HG03342 (cell line): ENCODE measurements around the gene CHCHD6.

Source experiments
- ATAC-seq: cut with Tn5 transposase; IDR thresholded peaks from one replicate; pipeline ENCODE4 v1.9.1; 2021; ENCODE audit warnings: mild to moderate bottlenecking, moderate library complexity; ENCODE audit not compliant: unreplicated experiment

Gene CHCHD6

GRCh38 chr3:126889276-126890201 is 185.5 kb downstream of the CHCHD6 start:
- no peak for ATAC-seq

- no peak for ATAC-seq
Measured at GRCh38 chr3:126891141-126891540, 187.1 kb downstream of the CHCHD6 start.

GRCh38 chr3:126891791-126892190 is 187.8 kb downstream of the CHCHD6 start:
- no peak for ATAC-seq

- ATAC-seq: no peak
Measured at GRCh38 chr3:126893651-126894050, 189.6 kb downstream of the CHCHD6 start.

GRCh38 chr3:126894475-126894874 is 190.4 kb downstream of the CHCHD6 start:
- no peak for ATAC-seq

- no peak for ATAC-seq
Measured at GRCh38 chr3:126895178-126896066, 191.4 kb downstream of the CHCHD6 start.

GRCh38 chr3:126896067-126896441 is 192.0 kb downstream of the CHCHD6 start:
- no peak for ATAC-seq

GRCh38 chr3:126896968-126897367 is 192.9 kb downstream of the CHCHD6 start:
- no peak for ATAC-seq

- ATAC-seq: no peak
Measured at GRCh38 chr3:126897943-126898342, 193.9 kb downstream of the CHCHD6 start.

GRCh38 chr3:126900859-126901540 is 197.0 kb downstream of the CHCHD6 start:
- ATAC-seq: no peak

- no peak for ATAC-seq
Measured at GRCh38 chr3:126901631-126902030, 197.6 kb downstream of the CHCHD6 start.

GRCh38 chr3:126903521-126903920 is 199.5 kb downstream of the CHCHD6 start:
- ATAC-seq: no peak

- ATAC-seq: no peak
Measured at GRCh38 chr3:126907557-126907956, 203.5 kb downstream of the CHCHD6 start.

GRCh38 chr3:126908752-126909275 is 204.8 kb downstream of the CHCHD6 start:
- no peak for ATAC-seq

GRCh38 chr3:126910231-126910630 is 206.2 kb downstream of the CHCHD6 start:
- no peak for ATAC-seq

GRCh38 chr3:126911162-126912026 is 207.4 kb downstream of the CHCHD6 start:
- ATAC-seq: peak; percentile 98

- ATAC-seq: no peak
Measured at GRCh38 chr3:126912027-126912422, 208.0 kb downstream of the CHCHD6 start.

- ATAC-seq: no peak
Measured at GRCh38 chr3:126912491-126913195, 208.6 kb downstream of the CHCHD6 start.

- ATAC-seq: no peak
Measured at GRCh38 chr3:126913524-126913923, 209.5 kb downstream of the CHCHD6 start.
